Common myeloid progenitor, CD34-positive (primary cell): ENCODE measurements around the gene C5orf15.

Source experiments
- CTCF ChIA-PET: fragments of 350-600 bp; sonication (Branson Sonifier 250); formaldehyde crosslinking; loops from one replicate; lab custom pipeline; 2021; ENCODE audit warnings: antibody characterized with exemption; lab: Charles Lee
- POLR2A ChIA-PET: fragments of 350-600 bp; sonication (Branson Sonifier 250); formaldehyde crosslinking; loops from one replicate; lab custom pipeline; 2021; ENCODE audit warnings: antibody characterized with exemption; lab: Charles Lee
- DNase-seq, 3 donors: peaks; one replicate each; pipeline versions ENCODE4 v3.0.0 to v3.0.0-alpha.2; 2013
- H3K27ac ChIP-seq, 2 experiments: 1 replicate in 1 of 2; 2 replicates in 1 of 2; pipeline ENCODE4 v1.7.0; 2013; ENCODE audit warnings: inconsistent platforms in 2 of 2, low read length in 2 of 2, mild to moderate bottlenecking in 2 of 2, low read depth in 1 of 2, moderate library complexity in 1 of 2; ENCODE audit not compliant: severe bottlenecking in 2 of 2, insufficient read depth in 1 of 2, poor library complexity in 1 of 2
- H3K27me3 ChIP-seq, 5 experiments: replicated peaks in 2 of 5; 1 replicate in 3 of 5; 2 replicates in 2 of 5; pipeline versions ENCODE4 v1.6.1 to v1.7.0; 2013; ENCODE audit warnings: low read length in 4 of 5, mild to moderate bottlenecking in 2 of 5, moderate library complexity in 2 of 5, inconsistent platforms in 1 of 5; ENCODE audit not compliant: insufficient read depth in 5 of 5, control insufficient read depth in 4 of 5
- H3K36me3 ChIP-seq, 4 experiments: 1 replicate in 2 of 4; 2 replicates in 2 of 4; pipeline versions ENCODE4 v1.6.1 to v1.7.0; 2013; ENCODE audit warnings: low read length in 3 of 4, control low read depth in 1 of 4, mild to moderate bottlenecking in 1 of 4; ENCODE audit not compliant: control insufficient read depth in 4 of 4, insufficient read depth in 4 of 4
- H3K4me1 ChIP-seq, 4 experiments: 1 replicate in 3 of 4; 2 replicates in 1 of 4; pipeline versions ENCODE4 v1.6.1 to v1.7.1; 2013; ENCODE audit warnings: low read length in 3 of 4, mild to moderate bottlenecking in 3 of 4, control low read depth in 1 of 4, inconsistent platforms in 1 of 4, moderate library complexity in 1 of 4; ENCODE audit not compliant: control insufficient read depth in 4 of 4, insufficient read depth in 4 of 4; ENCODE audit errors: control extremely low read depth in 1 of 4
- H3K4me3 ChIP-seq, 7 experiments: 1 replicate in 4 of 7; 2 replicates in 3 of 7; pipeline versions ENCODE4 v1.5.1 to v1.7.0; 2013; ENCODE audit warnings: mild to moderate bottlenecking in 7 of 7, low read length in 6 of 7, moderate library complexity in 6 of 7, inconsistent platforms in 2 of 7, low read depth in 2 of 7, control low read depth in 1 of 7; ENCODE audit not compliant: insufficient read depth in 4 of 7, control insufficient read depth in 1 of 7; ENCODE audit errors: extremely low read depth in 1 of 7
- H3K9me3 ChIP-seq, 5 experiments: 1 replicate in 4 of 5; 2 replicates in 1 of 5; pipeline versions ENCODE4 v1.6.1 to v1.7.1; 2013; ENCODE audit warnings: low read length in 4 of 5, mild to moderate bottlenecking in 2 of 5, inconsistent platforms in 1 of 5, low read depth in 1 of 5, moderate library complexity in 1 of 5; ENCODE audit not compliant: control insufficient read depth in 4 of 5, insufficient read depth in 2 of 5; ENCODE audit errors: control extremely low read depth in 1 of 5
- WGBS: methylation state at CpG from one replicate; pipeline ENCODE4 v1.1.5; 2013; ENCODE audit not compliant: insufficient coverage; 5-methylcytosine and 5-hydroxymethylcytosine counted together

Gene C5orf15

GRCh38 chr5:133985540-133986180, 17.2 kb upstream of the C5orf15 start:
- H3K27ac ChIP-seq: no peak overlapping the region
- H3K27me3 ChIP-seq: no peaks in the 10 kb centered on the region
- 93% methylated on average over 2 of the region's 3 CpGs for WGBS
- H3K4me3 ChIP-seq: no peak overlapping the region
- DNase-seq: no peak
- H3K9me3 ChIP-seq: no peaks in the 10 kb centered on the region
- ChIA-PET CTCF (interaction anchor here (13.3 kb wide), 1 partner anchor 10 kb away, joined by 172 read pairs; no protein-coding TSS in a partner anchor), POLR2A (interaction anchor here (1.2 kb wide), 1 partner anchor 18 kb away, joined by 3 read pairs; no protein-coding TSS in a partner anchor)
- peaks cover 21 to 76% (median 44%) of the 10 kb centered on the region in 4 experiments for H3K36me3 ChIP-seq
- H3K4me1 ChIP-seq: no peaks in the 10 kb centered on the region

- DNase-seq: no peak
- Histone ChIP-seq H3K9me3 (no peaks in the 10 kb centered on the region), H3K27me3 (no peaks in the 10 kb centered on the region), H3K36me3 (peaks cover 19 to 63% (median 43%) of the 10 kb centered on the region in 4 experiments), H3K27ac (no peak overlapping the region), H3K4me3 (no peak overlapping the region), H3K4me1 (no peaks in the 10 kb centered on the region)
- 100% methylated on average over 3 of the region's 5 CpGs for WGBS
- CTCF ChIA-PET: interaction anchor here (13.3 kb wide), 1 partner anchor 12 kb away, joined by 172 read pairs; no protein-coding TSS in a partner anchor
- POLR2A ChIA-PET: no interaction called here
Observed at GRCh38 chr5:133983674-133984073, 15.2 kb upstream of the C5orf15 start.

- H3K4me3 ChIP-seq: no peak overlapping the region
- no CpG with 5 or more reads among the region's 1 CpG for WGBS
- ChIA-PET POLR2A (no interaction called here), CTCF (interaction anchor here (1.1 to 13.3 kb wide), 4 partner anchors 11 to 24 kb away, joined by 3 to 172 read pairs (median 16); no protein-coding TSS in a partner anchor)
- H3K27ac ChIP-seq: no peak overlapping the region
- no peaks in the 10 kb centered on the region for H3K9me3 ChIP-seq
- H3K36me3 ChIP-seq: peaks cover 17 to 62% (median 40%) of the 10 kb centered on the region in 4 experiments
- no peaks in the 10 kb centered on the region for H3K27me3 ChIP-seq
- peak in 1 of 3 donors; percentile 19 for DNase-seq
- H3K4me1 ChIP-seq: peaks cover 0 to 5% (median 2%) of the 10 kb centered on the region in 4 experiments
Observed at GRCh38 chr5:133981714-133982113, 13.3 kb upstream of the C5orf15 start.

GRCh38 chr5:133980652-133981051, 12.2 kb upstream of the C5orf15 start:
- Histone ChIP-seq H3K4me1 (peaks cover 0 to 5% (median 2%) of the 10 kb centered on the region in 4 experiments), H3K4me3 (no peak overlapping the region), H3K9me3 (no peaks in the 10 kb centered on the region), H3K27me3 (no peaks in the 10 kb centered on the region), H3K36me3 (peaks cover 13 to 63% (median 38%) of the 10 kb centered on the region in 4 experiments), H3K27ac (no peak overlapping the region)
- ChIA-PET POLR2A (no interaction called here), CTCF (interaction anchor here (1.0 to 13.3 kb wide), 8 partner anchors 10 to 73 kb away, joined by 3 to 172 read pairs (median 4); no protein-coding TSS in a partner anchor)
- 100% methylated on average over 7 of the region's 7 CpGs for WGBS
- DNase-seq: no peak

- Histone ChIP-seq H3K4me3 (no peak overlapping the region), H3K36me3 (peaks cover 11 to 66% (median 40%) of the 10 kb centered on the region in 4 experiments)
- POLR2A ChIA-PET: no interaction called here
Observed at GRCh38 chr5:133978943-133979342, 10.5 kb upstream of the C5orf15 start.

GRCh38 chr5:133977858-133978257, 9.4 kb upstream of the C5orf15 start:
- DNase-seq: peak; percentile 35 to 71 (median 67)
- POLR2A ChIA-PET: interaction anchor here (0.6 kb wide), 1 partner anchor 17 kb away, joined by 4 read pairs; no protein-coding TSS in a partner anchor
- no peaks in the 10 kb centered on the region for H3K27me3 ChIP-seq
- CTCF ChIA-PET: interaction anchor here (1.4 to 13.3 kb wide), 4 partner anchors 7 to 18 kb away, joined by 4 to 172 read pairs (median 17); no protein-coding TSS in a partner anchor
- WGBS: no CpG with 5 or more reads among the region's 1 CpG
- no peak overlapping the region for H3K4me3 ChIP-seq
- no peaks in the 10 kb centered on the region for H3K9me3 ChIP-seq
- peaks cover 0 to 5% (median 2%) of the 10 kb centered on the region in 4 experiments for H3K4me1 ChIP-seq
- peak overlapping the region; percentile 15 to 43 for H3K27ac ChIP-seq
- peaks cover 14 to 72% (median 45%) of the 10 kb centered on the region in 4 experiments for H3K36me3 ChIP-seq

More at GRCh38 chr5:133978943-133979342, 10.5 kb upstream of the C5orf15 start:
- Histone ChIP-seq H3K4me1 (peaks cover 0 to 5% (median 2%) of the 10 kb centered on the region in 4 experiments), H3K27ac (no peak overlapping the region), H3K27me3 (no peaks in the 10 kb centered on the region), H3K9me3 (no peaks in the 10 kb centered on the region)
- CTCF ChIA-PET: interaction anchor here (1.0 to 13.3 kb wide), 4 partner anchors 8 to 558 kb away, joined by 3 to 172 read pairs (median 16); no protein-coding TSS in a partner anchor
- DNase-seq: no peak
- WGBS: 100% methylated on average over 1 of the region's 3 CpGs
